Thyroid gland (tissue), 4 donors: ENCODE results near the gene FAM78B. TPM values are rescaled to one million over a fixed set of nuclear protein-coding genes. Genes with fewer than 3 reads are reported as not detected.

Source experiments
- DNase-seq, 2 donors: peaks; one replicate each; pipeline ENCODE4 v3.0.0-alpha.2; 2019
- H3K27ac ChIP-seq, 3 donors: fragments of 200-600 bp; sonication (generic); 1 replicate in 2 of 3; 2 replicates in 1 of 3; pipeline ENCODE4 v1.5.1; 2016 to 2019; ENCODE audit warnings: mild to moderate bottlenecking in 1 of 3, moderate library complexity in 1 of 3
- H3K27me3 ChIP-seq: fragments of 200-600 bp; sonication (generic); one replicate; pipeline ENCODE4 v1.5.1; 2019
- H3K36me3 ChIP-seq, 2 donors: fragments of 200-600 bp; sonication (generic); one replicate each; pipeline ENCODE4 v1.5.1; 2016 to 2019
- H3K4me1 ChIP-seq, 2 donors: fragments of 200-600 bp; sonication (generic); one replicate each; pipeline ENCODE4 v1.5.1; 2017 to 2019
- H3K4me3 ChIP-seq, 3 donors: fragments of 200-600 bp; sonication (generic); replicated peaks in 1 of 3; 1 replicate in 2 of 3; 2 replicates in 1 of 3; pipeline ENCODE4 v1.5.1; 2016; ENCODE audit warnings: mild to moderate bottlenecking in 1 of 3
- H3K9me3 ChIP-seq: fragments of 200-600 bp; sonication (generic); one replicate; pipeline ENCODE4 v1.5.1; 2017
- CTCF ChIP-seq, 6 experiments: fragments of 200-600 bp in 3 of 6; fragments of 450-650 bp in 3 of 6; sonication (generic) in 3 of 6; IDR thresholded peaks; one replicate each; pipeline ENCODE4 v1.5.1; 2016 to 2019; ENCODE audit warnings: antibody characterized with exemption in 6 of 6, mild to moderate bottlenecking in 2 of 6, inconsistent platforms in 1 of 6, moderate library complexity in 1 of 6
- POLR2A ChIP-seq, 2 donors: fragments of 450-650 bp; IDR thresholded peaks; one replicate each; pipeline ENCODE4 v1.6.1; 2017; ENCODE audit warnings: antibody characterized with exemption in 2 of 2, mild to moderate bottlenecking in 2 of 2, moderate library complexity in 1 of 2
- WGBS, 2 donors: methylation state at CpG; one replicate each; pipeline ENCODE4 v1.1.5; 2017; 5-methylcytosine and 5-hydroxymethylcytosine counted together
- intact Hi-C: fragments of 100-400 bp; cut with DNase I; formaldehyde crosslinking; loops from one replicate; pipeline ENCODE4 v1.15.1; 2023
- total RNA-seq, 4 donors: library from RNA; depleted of rRNA; stranded (reverse); fragments of >200 nt; gene quantifications; one replicate each; pipeline ENCODE4 v1.2.3, GENCODE V29; 2016

FAM78B gene
- total RNA-seq, 4 donors from 2014 or later, result 3.3 to 4.7 (median 3.8) TPM

GRCh38 chr1:166039436-166040201 lies 127.2 kb downstream of the FAM78B start:
- 80 to 83% methylated on average over 9 of the region's 9 CpGs for WGBS, 2 donors
- no peak for TF ChIP-seq POLR2A (IDR thresholded peaks at IDR 0.05)
- no peak for TF ChIP-seq CTCF (IDR thresholded peaks at IDR 0.05)
- Histone ChIP-seq H3K36me3 (no peaks in the 10 kb centered on the region), H3K27ac (no peak overlapping the region), H3K4me1 (no peaks in the 10 kb centered on the region), H3K27me3 (no peaks in the 10 kb centered on the region), H3K9me3 (no peaks in the 10 kb centered on the region), H3K4me3 (no peak overlapping the region)
- no peak for DNase-seq
- intact Hi-C loops, result no loop called here

GRCh38 chr1:166036092-166036491 lies 130.7 kb downstream of the FAM78B start:
- no peaks in the 10 kb centered on the region for H3K36me3 ChIP-seq
- WGBS, 2 donors, result 65 to 78% methylated on average over 5 of the region's 5 CpGs
- no peak for DNase-seq

GRCh38 chr1:166032572-166033371 lies 134.0 kb downstream of the FAM78B start:
- H3K4me3 ChIP-seq, result no peak overlapping the region
- WGBS, 2 donors, result 70% methylated on average over 11 of the region's 11 CpGs
- no peak overlapping the region for H3K27ac ChIP-seq
- no peaks in the 10 kb centered on the region for H3K27me3 ChIP-seq
- TF ChIP-seq CTCF (IDR thresholded peaks at IDR 0.05) (no peak), POLR2A (IDR thresholded peaks at IDR 0.05) (no peak)
- no peaks in the 10 kb centered on the region for H3K36me3 ChIP-seq
- H3K4me1 ChIP-seq, result no peaks in the 10 kb centered on the region
- DNase-seq, result peak; percentile 5 to 39
- intact Hi-C loops, result no loop called here
- H3K9me3 ChIP-seq, result no peaks in the 10 kb centered on the region

More at GRCh38 chr1:166036092-166036491, 130.7 kb downstream of the FAM78B start:
- H3K27ac ChIP-seq, result no peak overlapping the region
- intact Hi-C loops, result no loop called here
- H3K4me1 ChIP-seq, result no peaks in the 10 kb centered on the region
- no peaks in the 10 kb centered on the region for H3K9me3 ChIP-seq
- no peaks in the 10 kb centered on the region for H3K27me3 ChIP-seq
- H3K4me3 ChIP-seq, result no peak overlapping the region
- TF ChIP-seq CTCF (IDR thresholded peaks at IDR 0.05) (no peak), POLR2A (IDR thresholded peaks at IDR 0.05) (no peak)

GRCh38 chr1:166031932-166032571 lies 134.7 kb downstream of the FAM78B start:
- Histone ChIP-seq H3K4me3 (no peak overlapping the region), H3K27me3 (no peaks in the 10 kb centered on the region), H3K9me3 (no peaks in the 10 kb centered on the region), H3K4me1 (no peaks in the 10 kb centered on the region), H3K36me3 (no peaks in the 10 kb centered on the region), H3K27ac (no peak overlapping the region)
- intact Hi-C loops, result no loop called here
- WGBS, 2 donors, result 95 to 100% methylated on average over 1 of the region's 1 CpG
- DNase-seq, result no peak
- TF ChIP-seq POLR2A (IDR thresholded peaks at IDR 0.05) (no peak), CTCF (IDR thresholded peaks at IDR 0.05) (no peak)
